ENCODE data around the gene IL12RB1.

IL12RB1 gene

DNA sequence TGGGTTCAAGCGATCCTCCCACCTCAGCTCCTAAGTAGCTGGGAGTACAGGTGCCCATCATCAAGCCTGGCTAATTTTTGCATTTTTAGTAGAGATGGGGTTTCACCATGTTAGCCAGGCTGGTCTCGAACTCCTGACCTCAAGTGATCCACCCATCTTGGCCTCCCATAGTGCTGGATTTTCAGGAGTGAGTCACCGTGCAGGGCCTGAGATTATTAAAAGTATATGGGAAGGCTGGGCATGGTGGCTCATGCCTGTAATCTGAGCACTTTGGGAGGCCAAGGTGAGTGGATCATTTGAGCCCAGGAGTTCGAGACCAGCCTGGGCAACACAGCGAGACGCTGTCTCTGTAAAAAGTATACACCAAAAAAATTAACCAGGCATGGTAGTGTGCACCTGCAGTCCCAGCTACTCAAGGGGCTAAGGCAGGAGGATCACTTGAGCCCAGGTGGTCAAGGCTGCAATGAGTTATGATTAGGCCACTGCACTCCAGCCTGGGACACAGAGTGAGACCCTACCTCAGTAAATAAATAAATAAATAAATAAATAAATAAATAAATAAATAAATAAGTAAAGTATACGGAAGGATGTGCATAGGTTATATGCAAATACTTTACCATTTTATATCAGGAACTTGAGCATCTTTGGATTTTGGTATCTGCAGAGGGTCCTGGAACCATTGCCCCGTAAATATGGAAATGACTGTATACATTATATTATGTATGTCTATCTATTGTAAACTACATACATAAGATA, 854 bp downstream of the IL12RB1 start:
- DNase-seq: no peak

DNA sequence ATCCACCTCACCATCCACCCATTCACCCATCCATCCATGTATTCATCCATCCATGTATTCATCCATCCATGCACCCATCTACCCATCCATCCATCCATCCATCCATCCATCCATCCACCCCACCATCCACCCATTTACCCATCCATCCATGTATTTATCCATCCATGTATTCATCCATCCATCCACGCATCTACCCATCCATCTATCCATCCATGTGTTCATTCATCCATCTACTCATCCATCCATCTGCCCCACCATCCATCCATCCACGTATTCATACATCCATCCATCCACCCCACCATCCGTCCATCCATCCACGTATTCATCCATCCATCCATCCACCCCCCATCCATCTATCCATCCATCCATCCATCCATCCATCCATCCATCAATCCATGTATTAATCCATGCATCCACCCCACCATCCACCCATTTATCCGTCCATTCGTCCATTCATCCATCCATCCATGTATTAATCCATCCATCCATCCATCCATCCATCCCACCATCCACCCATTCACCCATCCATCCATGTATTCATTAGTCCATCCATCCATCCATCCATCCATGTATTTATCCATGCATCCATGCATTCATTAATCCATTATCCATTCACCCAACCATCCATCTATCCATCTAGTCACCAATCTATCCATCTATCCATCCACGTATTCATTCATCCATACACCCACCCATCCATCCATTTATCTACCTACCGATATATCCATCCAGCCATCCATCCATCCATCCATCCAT, 2.6 kb downstream of the IL12RB1 start:
- DNase-seq: no peak

DNA sequence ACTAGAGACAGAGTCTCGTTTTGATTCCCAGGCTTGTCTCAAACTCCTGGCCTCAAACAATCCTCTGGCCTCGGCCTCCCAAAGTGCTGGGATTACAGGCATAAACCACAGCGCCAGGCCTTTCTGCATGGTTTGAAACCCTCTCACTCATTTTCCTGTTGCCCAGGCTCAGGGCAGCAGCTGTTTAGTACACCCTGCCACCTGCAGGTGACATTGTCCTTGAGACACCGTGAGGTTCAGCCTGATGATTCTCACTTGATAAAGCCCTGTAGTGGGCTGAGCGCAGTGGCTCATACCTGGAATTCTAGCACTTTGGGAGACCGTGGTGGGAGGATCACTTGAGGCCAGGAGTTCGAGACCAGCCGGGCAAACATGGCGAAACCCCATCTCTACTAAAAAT, 12.5 kb downstream of the IL12RB1 start:
- no peak for DNase-seq

DNA sequence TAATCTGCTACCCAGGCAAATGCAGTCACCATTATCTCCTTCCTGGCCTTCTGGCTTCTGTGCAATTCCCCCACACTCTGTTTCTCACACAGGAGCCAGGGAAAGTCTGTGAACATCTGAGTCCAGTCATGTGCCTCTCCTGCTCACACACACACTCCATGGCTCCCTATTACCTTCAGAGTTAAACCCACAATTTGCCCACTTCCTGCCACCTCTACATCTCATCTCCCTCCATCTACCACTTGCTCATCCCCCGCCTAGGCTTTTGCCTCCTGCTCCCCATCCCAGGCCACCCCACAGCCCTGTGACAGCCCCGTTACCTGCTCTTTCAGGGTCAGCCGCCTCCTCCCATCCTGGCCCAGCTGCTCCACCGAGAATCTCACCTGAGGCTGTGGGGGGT, 13.5 kb downstream of the IL12RB1 start:
- DNase-seq: no peak

DNA sequence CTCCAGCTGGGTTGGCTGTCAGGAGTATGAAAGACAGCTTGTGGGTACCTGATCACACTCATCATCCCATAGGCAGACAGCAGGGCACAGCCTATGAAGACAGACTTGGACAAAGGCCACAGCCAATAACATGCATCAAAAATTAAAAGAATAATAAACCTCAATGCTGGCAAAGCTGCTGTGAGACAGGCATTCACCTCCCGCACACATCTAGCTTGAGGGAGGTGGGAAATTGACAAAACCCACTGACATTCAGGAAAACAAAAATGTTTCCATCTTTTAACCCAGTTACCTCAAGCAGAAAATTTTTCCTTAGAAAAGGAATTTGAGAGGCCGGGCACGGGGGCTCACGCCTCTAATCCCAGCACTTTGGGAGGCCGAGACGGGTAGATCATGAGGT, 14.4 kb downstream of the IL12RB1 start:
- DNase-seq: no peak

DNA sequence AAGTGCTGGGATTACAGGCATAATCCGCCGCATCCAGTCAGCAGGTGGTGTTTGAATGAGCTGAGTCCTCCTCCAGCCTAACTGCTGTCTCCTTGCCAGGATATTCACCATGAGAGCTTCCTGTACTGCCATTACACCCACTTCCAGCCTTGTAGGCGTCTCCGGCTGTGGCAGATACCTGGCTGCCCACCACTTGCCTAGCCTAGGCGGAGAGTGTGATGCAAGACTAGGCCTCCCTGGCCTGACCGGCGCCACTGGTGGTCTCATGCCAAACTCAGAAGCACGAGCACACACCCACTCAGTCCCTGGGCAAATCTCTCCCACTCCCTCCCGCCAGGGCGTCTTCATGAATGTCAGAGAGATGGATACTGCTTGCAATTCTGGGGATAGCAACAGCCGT, 16.6 kb downstream of the IL12RB1 start:
- DNase-seq: no peak

DNA sequence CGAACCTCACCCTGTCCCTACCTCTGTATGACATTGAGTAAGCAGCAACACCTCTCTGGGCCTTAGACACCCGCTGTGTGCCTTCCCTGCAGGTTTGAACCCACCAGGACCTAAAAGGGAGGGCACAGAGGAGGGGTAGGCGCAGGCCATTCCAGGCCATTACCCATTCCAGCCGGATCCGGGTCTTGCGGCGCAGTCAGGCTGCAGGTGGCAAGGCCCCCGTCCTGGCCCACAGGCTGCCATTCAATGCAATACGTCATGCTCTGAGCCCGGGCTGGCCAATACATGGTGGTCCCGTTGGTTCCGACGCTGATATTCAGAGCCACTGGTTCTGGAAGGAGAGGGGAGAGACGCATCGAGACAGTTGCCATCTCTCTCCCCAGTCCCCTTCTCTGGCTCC, 17.4 kb downstream of the IL12RB1 start:
- DNase-seq: no peak

DNA sequence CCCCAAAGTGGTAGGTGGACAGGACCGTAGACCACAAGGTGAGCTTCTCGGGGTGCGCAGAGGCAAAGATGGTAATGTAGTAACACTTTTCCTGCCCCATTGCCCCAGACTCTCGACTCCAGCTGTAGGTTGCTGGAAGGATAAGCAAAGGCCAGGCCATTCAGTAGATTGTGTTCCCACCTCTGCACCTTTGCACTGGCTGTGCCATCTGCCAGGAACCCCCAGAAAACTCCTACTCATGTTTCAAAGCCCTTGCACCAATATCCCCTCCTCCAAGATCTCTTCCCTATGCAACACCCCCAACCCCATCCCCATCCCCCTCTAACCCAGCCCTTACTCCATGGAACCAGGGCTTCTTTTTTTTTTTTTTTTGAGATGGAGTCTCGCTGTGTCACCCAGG, 18.3 kb downstream of the IL12RB1 start:
- DNase-seq: no peak

DNA sequence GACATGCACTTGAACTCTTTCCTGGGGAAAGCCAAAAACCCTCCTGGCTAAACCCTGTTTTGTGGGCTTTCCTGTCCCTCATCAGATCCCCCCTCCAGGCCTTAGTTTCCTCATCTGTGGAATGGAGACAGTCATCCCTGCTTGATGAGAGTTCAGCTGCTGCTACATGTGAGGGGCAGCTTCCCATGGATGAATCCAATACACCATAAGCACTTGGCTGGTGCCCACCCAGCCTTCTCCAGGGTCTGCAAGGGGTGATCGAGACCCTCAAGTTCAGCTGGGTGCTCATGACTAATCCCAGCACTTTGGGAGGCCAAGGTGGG, 21.6 kb downstream of the IL12RB1 start:
- no peak for DNase-seq

DNA sequence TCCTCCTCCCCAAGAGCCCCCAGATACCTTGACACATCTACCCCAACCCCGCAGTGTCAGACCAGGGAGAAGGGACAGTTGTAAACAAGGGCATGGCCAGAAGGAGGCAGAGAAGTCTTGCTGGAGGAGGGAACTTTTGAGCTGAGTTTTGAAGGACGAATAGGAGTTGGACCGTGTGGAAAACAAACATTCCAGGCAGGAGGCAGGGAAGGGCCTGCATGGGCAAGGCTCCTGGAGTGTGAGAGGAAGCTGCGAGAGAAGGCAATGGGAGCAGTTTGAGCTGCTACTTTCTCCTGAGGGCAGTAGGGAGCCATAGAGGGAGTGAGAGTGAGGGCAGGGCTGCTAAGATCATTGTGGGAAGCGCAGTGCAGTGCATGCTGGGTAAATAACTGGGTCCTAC, 23.3 kb downstream of the IL12RB1 start:
- no peak for DNase-seq

DNA sequence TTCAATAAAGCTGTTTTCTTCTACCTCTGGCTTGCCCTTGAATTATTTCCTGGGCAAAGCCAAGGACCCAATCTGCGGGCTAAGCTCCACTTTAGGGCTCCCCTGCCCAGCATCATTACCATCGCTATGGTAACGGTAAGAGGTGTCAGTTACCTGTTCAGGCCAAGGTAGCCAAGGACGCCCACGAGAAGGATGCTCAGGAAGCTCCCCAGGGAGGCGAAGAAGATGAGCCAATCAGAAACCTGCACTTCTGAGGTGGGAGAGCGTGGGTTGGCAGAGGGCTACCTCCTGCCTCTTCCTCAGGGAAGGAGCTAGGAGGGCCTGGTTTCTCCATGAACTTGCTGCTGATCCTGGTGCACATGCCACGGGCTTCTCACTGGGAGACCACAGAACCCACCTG, 24.7 kb downstream of the IL12RB1 start:
- no peak for DNase-seq

DNA sequence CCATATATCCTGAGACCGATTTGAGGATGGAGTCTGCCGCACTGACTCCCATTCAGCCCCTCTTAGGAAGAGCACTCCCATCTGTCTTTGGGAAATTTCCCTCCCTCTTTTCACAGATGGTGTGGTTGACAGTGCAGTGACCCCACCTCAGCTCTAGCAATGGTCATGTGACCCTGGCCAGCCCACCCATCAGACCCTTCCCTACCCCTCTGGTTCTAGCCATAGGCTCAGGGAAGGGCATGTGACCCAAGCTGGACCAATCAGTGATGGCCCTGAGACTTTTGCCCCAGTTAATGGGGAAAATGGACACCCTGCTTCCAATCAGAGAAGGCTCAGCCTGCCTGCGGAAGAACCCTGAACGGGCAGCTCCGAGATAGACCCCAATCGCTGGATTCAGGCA, 26.3 kb downstream of the IL12RB1 start:
- DNase-seq: no peak

DNA sequence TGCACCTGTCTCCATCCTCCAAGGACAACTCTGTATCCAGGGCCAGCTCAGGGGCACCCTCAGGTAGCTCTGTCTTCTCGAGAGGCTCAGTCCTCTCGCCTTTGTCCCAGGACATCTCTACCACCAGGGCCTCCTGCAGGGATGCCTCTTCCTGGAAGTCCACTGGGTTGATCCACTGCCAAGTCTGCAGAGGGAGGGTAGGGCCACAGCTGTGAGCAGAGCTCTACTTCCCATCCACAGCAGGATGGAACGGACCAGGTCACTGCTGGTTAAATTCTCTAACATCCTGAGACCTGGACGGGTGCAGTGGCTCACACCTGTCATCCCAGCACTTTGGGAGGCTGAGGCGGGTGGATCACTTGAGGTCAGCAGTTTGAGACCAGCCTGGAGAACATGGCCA, 26.8 kb downstream of the IL12RB1 start:
- no peak for DNase-seq

DNA sequence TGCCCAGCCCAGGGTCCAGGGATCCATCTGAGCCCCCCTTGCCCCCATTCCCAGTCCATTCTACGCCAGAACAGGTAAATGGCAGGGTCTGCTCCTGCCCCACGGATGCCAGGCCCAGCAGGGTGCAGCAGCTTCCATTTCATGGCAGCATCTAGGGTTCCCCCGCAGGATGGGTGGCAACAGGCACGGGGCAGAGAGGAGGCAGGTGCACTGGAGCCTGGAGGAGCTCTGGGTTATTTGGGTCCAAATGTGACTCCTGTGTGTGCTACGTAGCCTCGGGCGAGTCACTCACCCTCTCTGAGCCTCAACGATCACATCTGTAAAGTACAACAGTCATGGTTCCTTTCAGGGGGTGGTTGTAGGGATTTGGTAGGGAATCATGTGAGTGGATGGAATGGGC, 27.4 kb downstream of the IL12RB1 start:
- no peak for DNase-seq

DNA sequence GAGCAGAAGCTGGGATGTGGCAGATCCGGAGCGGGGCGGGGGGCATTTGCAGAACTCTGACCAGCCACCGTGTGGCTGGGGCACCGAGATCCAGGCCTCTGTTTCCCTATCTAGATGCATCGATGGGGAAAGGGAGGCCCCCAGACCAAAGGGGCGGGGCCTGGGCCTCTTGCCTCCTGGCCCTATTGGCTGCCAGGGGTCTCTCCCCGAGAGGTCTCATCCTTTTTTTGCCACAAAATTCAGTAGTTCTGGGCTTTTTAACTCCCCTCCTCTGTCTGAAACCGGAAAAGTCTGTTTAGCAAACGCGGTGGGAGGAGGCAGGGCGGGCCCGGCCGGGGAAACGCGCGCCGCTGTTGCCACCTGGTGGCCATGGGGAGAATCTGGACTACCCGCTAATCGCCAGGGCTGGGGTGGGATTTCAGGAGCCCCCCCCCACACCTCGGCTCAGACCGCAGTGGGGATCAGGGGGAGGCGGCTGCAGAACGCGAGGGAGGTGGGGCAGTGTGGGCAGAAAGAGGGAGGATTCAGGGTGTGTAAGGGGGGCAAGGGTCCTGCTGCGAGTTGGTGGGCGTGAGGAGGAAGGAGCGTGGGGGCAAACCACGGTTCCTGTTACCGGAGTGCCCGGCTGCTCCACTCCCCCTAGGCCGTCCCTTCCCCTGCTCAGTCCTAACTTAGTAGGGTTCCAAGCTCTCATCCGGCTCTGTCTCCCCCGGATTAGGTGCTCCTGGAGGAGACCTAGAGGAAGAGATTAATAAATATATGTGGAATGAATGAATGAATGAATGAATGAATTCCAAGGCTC, 28.3 kb downstream of the IL12RB1 start:
- DNase-seq: peak; percentile 82

DNA sequence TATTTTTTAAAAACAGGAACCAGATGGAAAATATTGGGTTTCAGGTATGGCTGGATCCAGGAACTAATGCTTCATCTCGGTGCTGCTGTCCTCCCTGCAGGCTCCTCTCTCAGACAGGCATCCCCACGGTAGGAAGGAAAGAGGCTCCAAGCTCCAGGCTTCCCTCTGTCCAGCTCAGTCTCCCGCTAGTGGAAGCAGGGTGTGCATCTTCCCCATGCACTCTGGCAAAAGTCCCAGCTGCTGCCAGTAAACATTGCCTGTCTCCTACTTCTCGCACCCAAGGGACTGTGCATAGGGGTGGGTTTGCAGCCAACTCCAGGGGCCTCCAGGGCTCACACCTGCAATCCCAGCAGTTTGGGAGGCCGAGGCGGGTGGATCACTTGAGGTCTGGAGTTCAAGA, 29.2 kb downstream of the IL12RB1 start:
- DNase-seq: no peak

DNA sequence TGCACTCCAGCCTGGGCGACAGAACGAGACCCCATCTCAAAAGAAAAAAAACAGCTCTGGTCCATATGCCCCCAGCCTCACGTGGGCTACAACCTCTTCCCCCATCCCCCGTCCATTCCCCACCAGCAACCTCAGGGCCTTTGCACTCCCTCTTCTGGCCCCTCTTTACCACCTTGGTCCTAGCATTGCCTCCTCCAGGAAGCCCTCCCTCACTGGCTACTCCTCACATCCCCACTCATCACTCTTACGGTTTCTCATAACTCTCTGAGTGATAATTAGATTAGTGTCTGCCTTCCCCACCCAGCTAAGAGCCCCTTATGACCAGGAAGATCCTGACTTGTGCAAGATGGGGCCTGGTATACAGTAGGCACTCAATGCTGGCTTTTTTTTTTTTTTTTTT, 30.8 kb downstream of the IL12RB1 start:
- no peak for DNase-seq

DNA sequence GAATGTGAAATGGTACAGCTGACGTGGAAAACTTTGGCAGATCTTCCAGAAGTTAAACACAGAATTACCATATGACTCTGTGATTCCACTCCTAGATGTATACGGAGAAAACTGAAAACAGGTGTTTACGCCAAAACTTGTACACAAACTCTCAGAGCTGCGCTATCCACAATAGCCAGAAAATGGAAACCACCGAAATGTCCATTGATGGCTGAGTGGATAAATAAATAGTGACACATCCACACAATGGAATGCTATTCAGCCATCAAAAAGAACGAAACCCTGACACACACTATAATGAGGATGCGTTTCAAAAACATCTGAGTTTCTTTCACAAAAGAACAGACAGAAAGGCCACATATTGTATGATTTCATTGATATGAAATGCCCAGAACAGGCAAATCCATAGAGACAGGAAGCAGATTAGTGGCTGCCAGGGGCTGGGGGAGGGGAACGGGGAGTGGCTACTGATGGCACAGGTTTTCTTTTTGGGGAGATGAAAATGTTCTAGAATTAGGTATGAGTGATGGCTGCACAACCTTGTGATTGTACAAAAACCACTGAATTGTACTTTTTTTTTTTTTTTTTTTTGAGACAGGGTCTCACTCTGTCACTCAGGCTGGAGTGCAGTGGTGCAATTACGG, 33.0 kb downstream of the IL12RB1 start:
- DNase-seq: no peak

DNA sequence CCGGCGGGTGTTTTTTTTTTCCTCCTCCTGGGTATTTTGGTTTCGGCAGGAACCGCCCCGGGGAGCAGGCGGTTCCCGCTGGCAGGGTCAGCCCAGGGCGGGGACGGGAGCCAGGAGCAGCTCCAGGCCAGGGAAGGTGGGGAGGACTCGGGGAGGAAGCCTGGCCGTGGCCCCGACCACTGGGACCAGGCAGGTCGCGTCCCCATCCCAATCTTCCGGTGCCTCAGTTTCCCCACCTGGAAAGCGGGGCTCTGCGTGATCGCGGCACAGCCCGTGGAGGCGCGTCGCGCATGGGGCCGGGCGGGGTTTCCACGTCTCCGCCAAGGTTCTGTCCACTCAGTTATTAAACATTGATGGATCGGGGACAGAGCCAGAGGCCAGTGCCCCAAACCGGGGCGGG, 34.8 kb downstream of the IL12RB1 start:
- DNase-seq: no peak

DNA sequence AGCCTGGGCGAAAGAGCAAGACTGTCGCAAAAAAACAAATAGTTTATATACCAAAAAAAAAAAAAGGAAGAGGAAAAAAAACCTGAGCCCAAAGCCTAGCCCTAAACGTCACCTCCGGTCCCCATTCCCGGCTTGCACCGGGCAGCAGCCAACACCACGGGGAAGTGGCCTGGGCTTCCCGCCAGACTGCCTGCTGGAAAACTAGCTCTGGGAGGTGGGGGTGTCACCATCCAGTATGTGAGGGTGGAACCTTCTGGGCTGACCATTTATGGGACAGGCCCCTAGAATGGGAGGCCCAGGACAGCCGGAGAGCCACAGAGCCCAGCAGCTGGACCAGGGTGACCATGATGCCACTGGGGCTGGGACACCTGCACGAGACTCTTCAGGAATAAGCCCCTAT, 37.3 kb downstream of the IL12RB1 start:
- no peak for DNase-seq

DNA sequence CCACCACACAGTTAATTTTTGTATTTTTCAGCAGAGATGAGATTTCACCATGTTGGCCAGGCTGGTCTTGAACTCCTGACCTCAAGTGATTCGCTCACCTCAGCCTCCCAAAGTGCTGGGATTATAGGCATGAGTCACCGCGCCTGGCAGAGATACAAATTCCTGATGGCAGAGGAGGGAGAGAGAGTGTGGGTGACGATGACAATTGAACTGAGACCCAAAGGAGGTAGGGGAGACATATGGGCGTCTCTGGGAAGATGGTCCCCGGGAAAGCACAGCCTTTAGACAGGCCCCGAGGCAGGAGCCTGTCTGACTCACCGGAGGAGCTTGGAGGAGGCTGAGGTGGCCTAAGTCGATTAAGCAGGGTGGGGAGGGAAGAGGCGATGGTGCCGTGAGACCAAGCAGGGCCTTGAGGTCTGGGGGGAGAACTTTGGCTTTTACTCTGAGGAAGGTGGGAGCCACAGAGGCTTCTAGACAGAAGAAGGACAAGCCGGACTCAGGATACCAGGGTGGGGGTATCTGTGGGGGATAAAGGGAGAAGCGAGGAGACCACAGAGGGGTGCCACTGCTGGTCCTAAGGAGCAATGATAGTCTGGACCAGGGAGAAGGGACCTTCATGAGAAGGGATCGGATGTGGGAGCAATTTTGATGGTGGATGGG, 40.5 kb downstream of the IL12RB1 start:
- no peak for DNase-seq

DNA sequence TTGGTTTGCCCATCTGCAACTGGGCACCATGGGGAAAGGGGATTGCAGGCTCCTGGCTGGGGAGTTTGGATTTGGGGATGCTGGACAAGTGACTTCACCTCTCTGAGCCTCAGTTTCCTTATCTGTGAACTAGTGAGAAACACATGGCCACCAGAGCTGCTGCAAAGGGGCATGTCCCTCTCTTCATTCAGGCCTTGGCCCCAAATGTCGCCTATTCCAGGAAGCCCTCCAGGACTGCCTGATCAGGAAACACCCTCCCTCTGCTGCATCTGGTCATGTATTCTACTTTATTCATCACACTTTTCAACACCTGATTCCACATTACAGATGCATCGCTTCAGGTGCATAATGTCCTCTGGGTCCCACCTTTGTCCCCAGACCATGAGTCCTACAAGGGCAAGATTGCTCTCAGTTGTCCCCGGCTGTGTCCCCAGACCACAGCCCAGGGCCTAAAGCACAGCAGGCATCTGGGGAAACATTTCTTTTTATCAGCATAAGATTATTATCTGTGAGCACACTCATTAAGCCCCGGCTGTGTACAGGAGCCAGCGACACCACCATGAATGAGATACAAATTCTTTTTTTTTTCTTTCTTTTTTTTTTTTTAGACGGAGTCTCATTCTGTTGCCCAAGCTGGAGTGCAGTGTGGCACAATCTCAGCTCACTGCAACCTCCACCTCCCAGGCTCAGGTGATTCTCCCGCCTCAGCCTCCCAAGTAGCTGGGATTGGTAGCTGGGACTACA, 41.3 kb downstream of the IL12RB1 start:
- no peak for DNase-seq
